ENCODE results near the gene EIPR1. TPM values are rescaled to one million over a fixed set of nuclear protein-coding genes. Genes with fewer than 3 reads are reported as not detected.

The EIPR1 gene
- total and polyA plus RNA-seq, 10 of the 15 experiments (the other 5 are each of a cell fraction or from before 2014, with no cell fraction given) = 23.6 to 61.2 (median 42.2) TPM

GRCh38 chr2:3418766-3419404 is 41.3 kb upstream of the EIPR1 start:
- intact Hi-C loops (cut with micrococcal nuclease; ENCODE audit: unreplicated experiment) = no loop called here
- ChIA-PET SMC1A (ENCODE audit: uncharacterized antibody, unreplicated experiment) (no interaction called here), CTCF (interaction anchor here (1.1 kb wide), 1 partner anchor 23 kb away, joined by 3 read pairs; no protein-coding TSS in a partner anchor), RAD21 (ENCODE audit: unreplicated experiment) (no interaction called here), POLR2A (no interaction called here)
- Histone ChIP-seq H3K4me2 (ENCODE audit: control insufficient read depth, insufficient read depth) (no peak overlapping the region), H4K20me1 (ENCODE audit: control insufficient read depth, insufficient read depth) (no peaks in the 10 kb centered on the region), H2AFZ (ENCODE audit: control insufficient read depth, low read depth, low read length) (no peak overlapping the region), H3K27ac (ENCODE audit: control insufficient read depth, insufficient read depth) (no peak overlapping the region), H3K4me3 (no peak overlapping the region), H3K27me3 (replicated peaks in 1 of 2; ENCODE audit: control insufficient read depth in 2 of 2, insufficient read depth in 2 of 2, low read length in 1 of 2) (no peaks in the 10 kb centered on the region), H3K9me3 (replicated peaks; ENCODE audit: control insufficient read depth, insufficient read depth, low read length) (no peaks in the 10 kb centered on the region; the same call in 2 of the 3 replicates), H3K36me3 (ENCODE audit: control insufficient read depth in 2 of 2, insufficient read depth in 2 of 2, low read length in 1 of 2) (peaks cover 4 to 27% of the 10 kb centered on the region in 2 experiments), H3K9ac (ENCODE audit: control insufficient read depth, insufficient read depth, low read length) (no peak overlapping the region), H3K79me2 (ENCODE audit: control insufficient read depth, insufficient read depth, low read length) (no peaks in the 10 kb centered on the region), H3K4me1 (ENCODE audit: control insufficient read depth, insufficient read depth, low read length) (peaks cover 5% of the 10 kb centered on the region; the same call in 1 of the 2 replicates)
- 85% methylated on average over 7 of the region's 11 CpGs for WGBS (ENCODE audit: insufficient coverage, insufficient replicate concordance, low lambda C conversion rate, missing lambda C conversion rate)
- no peak for ATAC-seq
- DNase-seq (ENCODE audit: low read depth, low spot score) = no peak
- TF ChIP-seq EZH2 (IDR thresholded peaks at IDR 0.05; ENCODE audit: borderline replicate concordance, control insufficient read depth, low read depth, low read length) = no peak
- TF ChIP-seq ZNF217 (IDR thresholded peaks at IDR 0.05) = no peak
- no peak for TF ChIP-seq RAD51 (IDR thresholded peaks at IDR 0.05)
- TF ChIP-seq BCL3 (IDR thresholded peaks at IDR 0.05; ENCODE audit: borderline replicate concordance, insufficient read depth, low read depth, low read length, poor library complexity, severe bottlenecking) = no peak
- TF ChIP-seq POLR2A (IDR thresholded peaks at IDR 0.05; ENCODE audit: low read depth, low read length) = no peak
- TF ChIP-seq HDAC6 (IDR thresholded peaks at IDR 0.05; ENCODE audit: unreplicated experiment) = no peak
- TF ChIP-seq IKZF2 (IDR thresholded peaks at IDR 0.05) = no peak
- TF ChIP-seq CBFB (IDR thresholded peaks at IDR 0.05; ENCODE audit: low read depth) = no peak
- no peak for TF ChIP-seq SIN3A (IDR thresholded peaks at IDR 0.05; ENCODE audit: low read depth, low read length)
- no peak for TF ChIP-seq CHD4 (IDR thresholded peaks at IDR 0.05)
- no peak for TF ChIP-seq MEF2A (IDR thresholded peaks at IDR 0.05; ENCODE audit: insufficient read depth, low read depth, low read length)
- TF ChIP-seq MAX (IDR thresholded peaks at IDR 0.05; ENCODE audit: low read depth, low read length) = no peak
- no peak for TF ChIP-seq SRF (IDR thresholded peaks at IDR 0.05; ENCODE audit: low read depth in 2 of 2, low read length in 2 of 2)
- no peak for TF ChIP-seq PBX3 (IDR thresholded peaks at IDR 0.05; ENCODE audit: insufficient replicate concordance, low read depth, low read length)
- TF ChIP-seq POLR2AphosphoS5 (IDR thresholded peaks at IDR 0.05; ENCODE audit: low read length) = no peak
- no peak for TF ChIP-seq RBBP5 (conservative IDR thresholded peaks at IDR 0.05)
- no peak for TF ChIP-seq ZNF207 (IDR thresholded peaks at IDR 0.05; ENCODE audit: borderline replicate concordance)
- TF ChIP-seq SMAD1 (IDR thresholded peaks at IDR 0.05; ENCODE audit: low read depth, partially characterized antibody) = no peak
- TF ChIP-seq ZBTB4 (CRISPR knock-in tag; IDR thresholded peaks at IDR 0.05) = no peak
- no peak for FAIRE-seq
- BruUV-seq (replicated peaks) = no TSS peak
- in situ Hi-C loops (cut with MboI) = no loop called here
